ENCODE measurements around the gene PPL.

- peak in 1 of 6 experiments; percentile 9 for TF ChIP-seq CTCF (IDR thresholded peaks at IDR 0.05)
- no peak for TF ChIP-seq POLR2A (IDR thresholded peaks at IDR 0.05)
These were observed 11.7 kb downstream of the PPL start for GRCh38 chr16:4925293-4925607.
